OCI-LY7 (cell line): Measurements from ENCODE around the gene PGBD2. TPM values are rescaled to one million over a fixed set of nuclear protein-coding genes. Genes with fewer than 3 reads are reported as not detected.

ENCODE experiments used
- BruUV-seq: library from RNA; stranded (reverse); fragments of 400-500 nt; replicated peaks from 2 replicates; lab custom pipeline; 2021; lab: Mats Ljungman, UMichigan
- CTCF ChIA-PET: fragments of 300-600 bp; sonication (Branson Sonifier 250); formaldehyde crosslinking; loops from one replicate; lab custom pipeline; 2022; ENCODE audit warnings: antibody characterized with exemption; ENCODE audit not compliant: unreplicated experiment; lab: Charles Lee
- POLR2A ChIA-PET: fragments of 300-600 bp; sonication (Branson Sonifier 250); formaldehyde crosslinking; loops from one replicate; lab custom pipeline; 2022; ENCODE audit warnings: antibody characterized with exemption; lab: Charles Lee
- DNase-seq: peaks from one replicate; pipeline ENCODE4 v3.0.0-alpha.2; 2015; ENCODE audit warnings: low spot score
- H2AFZ ChIP-seq: fragments of 200-600 bp; sonication (generic), shearing (Covaris generic); 2 replicates; pipeline ENCODE4 v1.6.1; 2014; ENCODE audit warnings: mild to moderate bottlenecking, antibody characterized with exemption, low read length, moderate library complexity
- H3K27ac ChIP-seq: fragments of 200-600 bp; sonication (generic); 2 replicates; pipeline ENCODE4 v1.5.1; 2014; ENCODE audit warnings: mixed run types, low read depth, mild to moderate bottlenecking, moderate library complexity, low read length, inconsistent platforms; ENCODE audit not compliant: poor library complexity, severe bottlenecking
- H3K36me3 ChIP-seq: fragments of 200-600 bp; sonication (generic); 2 replicates; pipeline ENCODE4 v1.6.1; 2014; ENCODE audit warnings: mild to moderate bottlenecking, antibody characterized with exemption, low read length, moderate library complexity, mixed read lengths; ENCODE audit not compliant: insufficient read depth
- H3K4me1 ChIP-seq: fragments of 200-600 bp; sonication (generic); 2 replicates; pipeline ENCODE4 v1.5.1; 2014; ENCODE audit warnings: mild to moderate bottlenecking, low read length; ENCODE audit not compliant: insufficient read depth, poor library complexity, severe bottlenecking
- H3K4me2 ChIP-seq: fragments of 200-600 bp; sonication (generic); 2 replicates; pipeline ENCODE4 v1.6.1; 2014; ENCODE audit warnings: mild to moderate bottlenecking, low read length
- H3K4me3 ChIP-seq: fragments of 200-600 bp; sonication (generic); 2 replicates; pipeline ENCODE4 v1.5.1; 2014; ENCODE audit warnings: mild to moderate bottlenecking, low read depth, low read length; ENCODE audit not compliant: poor library complexity, severe bottlenecking
- H3K79me2 ChIP-seq: fragments of 200-600 bp; sonication (generic); 2 replicates; pipeline ENCODE4 v1.6.1; 2016; ENCODE audit warnings: low read depth, mild to moderate bottlenecking, low read length, moderate library complexity, mixed read lengths; ENCODE audit not compliant: insufficient read depth
- H3K9me2 ChIP-seq: fragments of 200-600 bp; sonication (generic); 2 replicates; pipeline ENCODE4 v1.6.1; 2016; ENCODE audit warnings: mild to moderate bottlenecking, low read length, mixed read lengths; ENCODE audit not compliant: insufficient read depth
- H3K9me3 ChIP-seq: fragments of 200-600 bp; sonication (generic); 2 replicates; pipeline ENCODE4 v1.6.1; 2014; ENCODE audit warnings: mild to moderate bottlenecking, mixed run types, low read length, mixed read lengths
- H4K20me1 ChIP-seq: fragments of 200-600 bp; sonication (generic); 2 replicates; pipeline ENCODE4 v1.6.1; 2014; ENCODE audit warnings: mild to moderate bottlenecking, antibody characterized with exemption, low read length, moderate library complexity, mixed read lengths; ENCODE audit not compliant: insufficient read depth
- CTCF ChIP-seq: fragments of 200-600 bp; sonication (generic); conservative IDR thresholded peaks from 2 replicates; pipeline ENCODE4 v1.5.1; 2014; ENCODE audit warnings: mild to moderate bottlenecking, antibody characterized with exemption, low read length, moderate library complexity, mixed read lengths
- EZH2phosphoT487 ChIP-seq: fragments of 200-600 bp; sonication (generic); IDR thresholded peaks from 2 replicates; pipeline ENCODE4 v1.6.1; 2018; ENCODE audit warnings: low read depth, borderline replicate concordance, mild to moderate bottlenecking, mixed run types, antibody characterized with exemption, low read length, moderate library complexity, mixed read lengths
- intact Hi-C: fragments of 100-400 bp; cut with micrococcal nuclease; formaldehyde crosslinking; loops from one replicate; pipeline ENCODE4 v1.10.0; 2022; ENCODE audit not compliant: unreplicated experiment
- total RNA-seq, 2 experiments: library from RNA; depleted of rRNA in 1 of 2; stranded (reverse); fragments of >200 nt in 1 of 2; shearing (Covaris generic) in 1 of 2; gene quantifications; 2 replicates each; pipeline ENCODE4 v1.2.3, GENCODE V29; 2014 to 2022

PGBD2 gene
- total RNA-seq, 2 experiments from 2014 or later, result 7.5 to 9.2 TPM

- Histone ChIP-seq H3K27ac (no peak overlapping the region), H3K36me3 (no peaks in the 10 kb centered on the region), H3K4me2 (peak overlapping the region; percentile 64), H2AFZ (peak overlapping the region; percentile 50), H3K4me1 (peaks cover 23% of the 10 kb centered on the region), H3K9me2 (no peaks in the 10 kb centered on the region), H3K4me3 (peak overlapping the region; percentile 63), H3K9me3 (no peaks in the 10 kb centered on the region), H4K20me1 (no peaks in the 10 kb centered on the region), H3K79me2 (no peaks in the 10 kb centered on the region)
- BruUV-seq, result no TSS peak
- POLR2A ChIA-PET, result interaction anchor here (1.1 to 2.4 kb wide), 4 partner anchors 10 to 41 kb away, joined by 3 to 10 read pairs (median 4); no protein-coding TSS in a partner anchor
- peak; percentile 69 for DNase-seq
- TF ChIP-seq EZH2phosphoT487 (no peak), CTCF (no peak)
- CTCF ChIA-PET, result no interaction called here
- intact Hi-C loops, result loop anchor here (1.0 kb wide), 1 partner anchor 10 kb away; no protein-coding TSS in a partner anchor
These were observed 42.8 kb upstream of the PGBD2 start for GRCh38 chr1:248862998-248863881.

- Histone ChIP-seq H3K36me3 (no peaks in the 10 kb centered on the region), H3K9me2 (no peaks in the 10 kb centered on the region), H3K27ac (no peak overlapping the region), H3K4me3 (peak overlapping the region; percentile 81), H3K79me2 (no peaks in the 10 kb centered on the region), H3K4me1 (peaks cover 12% of the 10 kb centered on the region), H4K20me1 (no peaks in the 10 kb centered on the region), H3K9me3 (no peaks in the 10 kb centered on the region), H2AFZ (peak overlapping the region; percentile 43), H3K4me2 (peak overlapping the region; percentile 88)
- no peak for TF ChIP-seq CTCF
- no peak for TF ChIP-seq EZH2phosphoT487
- POLR2A ChIA-PET, result interaction anchor here (1.1 to 2.7 kb wide), 4 partner anchors 13 to 50 kb away, joined by 3 to 17 read pairs (median 5); partner anchors contain the start of gene ZNF692
- BruUV-seq, result no TSS peak
- CTCF ChIA-PET, result no interaction called here
- intact Hi-C loops, result no loop called here
- DNase-seq, result no peak
These were observed 34.1 kb upstream of the PGBD2 start for GRCh38 chr1:248871837-248872401.
